ENCODE measurements around the gene ALDH8A1.

Gene ALDH8A1

GRCh38 chr6:134950482-134950881 lies 581 bp upstream of the ALDH8A1 start:
- DNase-seq: no peak

- no peak for DNase-seq
Measured at GRCh38 chr6:134948691-134949090, 1.2 kb downstream of the ALDH8A1 start.

GRCh38 chr6:134948142-134948541 lies 1.8 kb downstream of the ALDH8A1 start:
- DNase-seq: no peak

GRCh38 chr6:134945045-134945444 lies 4.9 kb downstream of the ALDH8A1 start:
- DNase-seq: no peak

GRCh38 chr6:134943522-134944111 lies 6.3 kb downstream of the ALDH8A1 start:
- DNase-seq: no peak

GRCh38 chr6:134938896-134939295 lies 11.0 kb downstream of the ALDH8A1 start:
- DNase-seq: no peak

- DNase-seq: no peak
Measured at GRCh38 chr6:134937426-134937825, 12.5 kb downstream of the ALDH8A1 start.

GRCh38 chr6:134936931-134937330 lies 13.0 kb downstream of the ALDH8A1 start:
- DNase-seq: no peak

- no peak for DNase-seq
Measured at GRCh38 chr6:134936476-134936875, 13.4 kb downstream of the ALDH8A1 start.

GRCh38 chr6:134934793-134935485 lies 15.0 kb downstream of the ALDH8A1 start:
- DNase-seq: no peak

- no peak for DNase-seq
Measured at GRCh38 chr6:134932535-134933470, 17.1 kb downstream of the ALDH8A1 start.

- DNase-seq: no peak
Measured at GRCh38 chr6:134932098-134932497, 17.8 kb downstream of the ALDH8A1 start.

- no peak for DNase-seq
Measured at GRCh38 chr6:134930463-134930862, 19.4 kb downstream of the ALDH8A1 start.

GRCh38 chr6:134928151-134928900 lies 21.6 kb downstream of the ALDH8A1 start:
- no peak for DNase-seq

GRCh38 chr6:134925800-134926199 lies 24.1 kb downstream of the ALDH8A1 start:
- no peak for DNase-seq

GRCh38 chr6:134921721-134922261 lies 28.1 kb downstream of the ALDH8A1 start:
- DNase-seq: no peak

- no peak for DNase-seq
Measured at GRCh38 chr6:134921276-134921675, 28.6 kb downstream of the ALDH8A1 start.

GRCh38 chr6:134920422-134920821 lies 29.5 kb downstream of the ALDH8A1 start:
- no peak for DNase-seq

GRCh38 chr6:134918418-134918961 lies 31.4 kb downstream of the ALDH8A1 start:
- no peak for DNase-seq

- DNase-seq: no peak
Measured at GRCh38 chr6:134911547-134911946, 38.4 kb downstream of the ALDH8A1 start.

GRCh38 chr6:134910593-134910935 lies 39.3 kb downstream of the ALDH8A1 start:
- DNase-seq: no peak
